Measurements from ENCODE around the gene SEPTIN5. TPM values are rescaled to one million over a fixed set of nuclear protein-coding genes. Genes with fewer than 3 reads are reported as not detected.

The SEPTIN5 gene
- total and polyA plus RNA-seq, 9 of the 15 experiments (the other 6 are each of a cell fraction or from before 2014, with no cell fraction given), result 0.03 to 195 (median 119) TPM

GRCh38 chr22:19753996-19754700, 39.8 kb downstream of the SEPTIN5 start (continued):
- TF ChIP-seq PRDM10 (IDR thresholded peaks at IDR 0.05; ENCODE audit: partially characterized antibody), result no peak
- no peak for TF ChIP-seq NFE2 (IDR thresholded peaks at IDR 0.05; ENCODE audit: low read depth)
- TF ChIP-seq MTA3 (IDR thresholded peaks at IDR 0.05; ENCODE audit: borderline replicate concordance), result no peak
- no peak for TF ChIP-seq HNRNPH1 (optimal IDR thresholded peaks at IDR 0.05; ENCODE audit: low read depth, low read length)
- no peak for TF ChIP-seq FOXJ2 (tag; IDR thresholded peaks at IDR 0.05)
- no peak for TF ChIP-seq NFATC3 (IDR thresholded peaks at IDR 0.05)
- no peak for TF ChIP-seq ZC3H11A (IDR thresholded peaks at IDR 0.05; ENCODE audit: low read depth, low read length)
- no peak for TF ChIP-seq HNRNPK (IDR thresholded peaks at IDR 0.05; ENCODE audit: low read depth, low read length, poor library complexity, severe bottlenecking)
- TF ChIP-seq RBM39 (optimal IDR thresholded peaks at IDR 0.05; ENCODE audit: low read depth, low read length), result peak; percentile 25
- no peak for TF ChIP-seq TAF15 (IDR thresholded peaks at IDR 0.05; ENCODE audit: low read depth, low read length)
- no peak for TF ChIP-seq CREBBP (IDR thresholded peaks at IDR 0.05; ENCODE audit: low read depth, low read length)
- TF ChIP-seq SP2 (IDR thresholded peaks at IDR 0.05; ENCODE audit: extremely low read depth, low read depth, low read length, poor library complexity, severe bottlenecking), result no peak
- TF ChIP-seq MBD1 (CRISPR knock-in tag; IDR thresholded peaks at IDR 0.05), result no peak
- no peak for TF ChIP-seq ZNF778 (CRISPR knock-in tag; IDR thresholded peaks at IDR 0.05)
- no peak for TF ChIP-seq THAP7 (CRISPR knock-in tag; IDR thresholded peaks at IDR 0.05)
- TF ChIP-seq TCF7L2 (IDR thresholded peaks at IDR 0.05; ENCODE audit: low read depth, low read length), result no peak
- no peak for TF ChIP-seq CREB3L1 (IDR thresholded peaks at IDR 0.05; ENCODE audit: borderline replicate concordance, low read depth)
